ENCODE data around the gene ZNF593OS.

ZNF593OS gene

DNA sequence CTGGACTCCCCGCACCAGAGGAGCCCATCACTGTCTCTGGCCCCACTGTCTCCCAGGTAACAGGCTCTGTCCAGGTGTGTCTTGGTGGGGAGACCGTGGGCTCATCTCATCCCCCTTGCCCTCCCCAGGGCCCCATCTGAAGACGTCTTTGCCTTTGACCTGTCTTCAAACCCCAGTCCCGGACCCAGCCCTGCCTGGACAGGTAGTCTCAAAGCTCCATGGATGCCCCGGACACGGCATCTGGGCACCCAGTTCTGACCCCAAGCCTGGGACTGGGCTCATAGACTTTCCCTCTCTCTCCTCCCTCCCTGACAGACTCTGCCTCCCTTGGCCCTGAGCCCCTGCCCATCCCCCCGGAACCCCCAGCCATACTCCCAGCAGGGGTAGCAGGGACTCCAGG is 12.5 kb upstream of the ZNF593OS start:
- no peak for DNase-seq (ENCODE audit: low spot score)

DNA sequence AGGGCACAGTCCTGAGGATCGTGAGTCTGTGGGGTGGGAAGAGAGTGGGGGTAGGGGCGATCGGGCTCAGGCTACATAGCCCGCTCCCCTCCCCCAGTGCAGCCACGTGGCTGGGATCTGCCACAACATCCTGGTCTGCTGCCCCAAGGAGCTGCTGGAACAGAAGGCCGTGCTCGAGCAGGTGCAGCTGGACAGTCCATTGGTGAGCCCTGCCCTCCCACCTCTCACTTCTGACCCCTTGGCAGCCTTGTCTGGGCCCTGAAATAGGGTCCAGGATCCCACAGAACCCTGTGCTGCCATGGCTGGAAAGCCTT is 10.7 kb upstream of the ZNF593OS start:
- DNase-seq (ENCODE audit: low spot score): no peak

DNA sequence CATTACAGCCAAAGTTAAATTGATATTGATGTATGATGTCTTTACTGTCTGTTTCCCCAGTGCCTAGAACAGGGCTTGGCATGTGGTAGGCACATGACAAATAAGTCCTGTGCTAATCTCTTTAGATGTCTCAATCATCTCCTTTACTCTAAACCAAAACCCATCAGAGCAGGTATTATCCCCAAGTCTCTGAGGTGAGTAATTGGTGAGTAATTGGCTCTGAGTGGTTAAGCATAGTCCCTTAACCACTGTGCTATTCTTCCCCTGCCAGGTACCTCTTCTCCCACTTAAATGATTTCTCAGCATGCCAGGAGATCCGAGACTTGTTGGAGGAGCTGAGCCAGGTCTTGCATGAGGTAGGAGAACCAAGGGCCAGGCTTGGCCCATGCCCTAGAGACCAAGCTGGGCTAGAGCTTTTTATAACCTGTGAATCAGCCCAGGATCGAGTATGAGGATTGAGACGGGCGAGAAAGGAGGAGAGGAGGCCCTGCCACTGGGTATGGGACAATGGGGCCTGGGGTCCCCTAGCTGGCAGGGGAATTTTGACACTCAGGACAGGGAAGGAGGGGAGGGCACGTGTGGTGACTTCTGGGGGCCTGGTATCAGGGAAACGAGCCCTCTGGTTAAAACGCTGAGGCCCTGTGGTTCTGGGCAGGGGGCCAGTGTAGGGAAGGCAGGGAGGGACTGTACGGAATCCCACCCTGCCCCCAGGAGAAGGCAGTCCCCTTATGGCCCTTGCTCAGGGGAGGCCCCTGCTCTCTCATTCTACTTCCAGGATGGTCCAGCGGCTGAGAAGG is 10.2 kb upstream of the ZNF593OS start:
- peak; percentile 90 for DNase-seq (ENCODE audit: low spot score)

DNA sequence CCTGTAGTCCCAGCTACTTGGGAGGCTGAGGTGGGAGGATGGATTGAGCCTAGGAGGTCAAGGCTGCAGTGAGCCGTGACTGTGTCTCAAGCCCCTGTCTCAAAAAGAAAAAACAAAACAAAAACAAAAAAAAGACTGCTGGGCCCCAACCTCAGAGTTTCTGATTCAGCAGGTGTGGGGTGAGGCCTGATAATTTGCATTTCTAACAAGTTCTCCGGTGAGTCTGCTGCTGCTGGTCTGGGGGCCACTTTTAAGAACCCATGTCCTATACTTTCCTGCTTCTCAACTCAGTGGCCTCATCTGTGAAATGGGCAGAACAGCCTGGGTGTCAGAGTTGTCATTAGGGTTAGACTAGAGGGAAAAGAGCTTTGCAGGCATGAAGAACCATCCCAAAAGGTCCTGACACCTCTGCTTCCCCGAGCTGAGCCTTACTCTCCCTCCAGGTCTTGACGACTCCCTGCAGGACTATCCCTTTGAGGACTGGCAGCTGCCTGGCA is 8.4 kb upstream of the ZNF593OS start:
- DNase-seq (ENCODE audit: low spot score): no peak

DNA sequence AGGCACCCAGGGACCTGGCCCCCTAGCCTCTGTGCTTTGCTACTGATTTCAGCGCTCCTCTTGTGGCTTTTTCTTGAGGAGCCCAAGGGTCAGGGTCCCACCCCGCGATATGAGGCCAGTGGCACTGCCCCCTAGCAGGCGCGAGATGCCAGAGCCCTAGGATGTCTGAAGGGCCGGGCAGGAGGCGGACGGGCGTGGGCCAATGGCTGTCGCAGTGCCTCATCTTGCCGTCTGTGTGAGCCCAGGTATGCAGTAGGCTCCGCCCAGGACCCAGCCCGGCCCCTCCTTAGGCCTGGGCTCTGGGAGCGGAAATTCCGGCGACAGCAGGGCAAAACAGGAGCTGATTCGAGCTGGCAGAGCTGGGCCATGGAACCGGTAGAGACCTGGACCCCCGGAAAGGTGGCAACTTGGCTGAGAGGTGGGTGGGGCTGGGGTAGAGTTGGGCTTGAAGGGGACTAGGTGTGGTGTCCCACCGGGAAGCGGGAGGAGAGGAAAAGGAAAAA is 5.6 kb upstream of the ZNF593OS start, which contains the start of gene CNKSR1:
Gene CNKSR1, plus strand, starts transcription at position 310 of the 503 bp plus-strand sequence. Its CDS starts 57 bp downstream, at position 367.
- DNase-seq (ENCODE audit: low spot score): peak; percentile 70

DNA sequence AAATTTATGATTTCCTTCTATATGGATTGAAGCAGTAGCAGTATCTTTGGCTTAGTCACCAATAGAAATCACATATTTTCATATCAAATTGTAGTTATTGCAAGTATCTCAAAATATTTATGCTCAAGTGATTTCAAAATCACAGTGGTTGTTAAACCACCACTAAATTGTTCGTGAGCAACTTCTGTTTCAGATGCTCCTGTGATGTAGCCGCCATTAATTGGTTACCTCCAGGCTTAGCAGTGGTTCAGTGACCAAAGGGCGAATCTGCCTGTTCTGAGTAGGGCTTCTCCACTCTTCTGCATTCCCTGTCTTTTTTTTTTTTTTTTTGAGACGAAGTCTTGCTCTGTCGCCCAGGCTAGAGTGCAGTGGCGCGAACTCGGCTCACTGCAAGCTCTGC is 3.7 kb upstream of the ZNF593OS start:
- no peak for DNase-seq (ENCODE audit: low spot score)

DNA sequence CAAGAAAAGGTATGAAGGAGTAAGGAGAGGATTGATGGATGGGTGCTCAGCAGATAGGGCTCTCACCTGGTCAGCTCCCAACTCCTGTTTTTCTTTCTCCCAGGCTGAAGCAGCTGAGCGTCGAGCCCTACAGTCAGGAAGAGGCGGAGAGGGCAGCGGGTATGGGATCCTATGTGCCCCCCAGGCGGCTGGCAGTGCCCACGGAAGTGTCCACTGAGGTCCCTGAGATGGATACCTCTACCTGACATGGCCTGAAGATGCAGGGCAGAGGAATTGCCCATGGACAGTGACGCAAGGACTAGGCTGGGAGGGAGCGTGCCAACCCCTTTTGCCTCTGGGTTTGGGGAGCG is 1.2 kb downstream of the ZNF593OS start:
- DNase-seq (ENCODE audit: low spot score): peak; percentile 14

DNA sequence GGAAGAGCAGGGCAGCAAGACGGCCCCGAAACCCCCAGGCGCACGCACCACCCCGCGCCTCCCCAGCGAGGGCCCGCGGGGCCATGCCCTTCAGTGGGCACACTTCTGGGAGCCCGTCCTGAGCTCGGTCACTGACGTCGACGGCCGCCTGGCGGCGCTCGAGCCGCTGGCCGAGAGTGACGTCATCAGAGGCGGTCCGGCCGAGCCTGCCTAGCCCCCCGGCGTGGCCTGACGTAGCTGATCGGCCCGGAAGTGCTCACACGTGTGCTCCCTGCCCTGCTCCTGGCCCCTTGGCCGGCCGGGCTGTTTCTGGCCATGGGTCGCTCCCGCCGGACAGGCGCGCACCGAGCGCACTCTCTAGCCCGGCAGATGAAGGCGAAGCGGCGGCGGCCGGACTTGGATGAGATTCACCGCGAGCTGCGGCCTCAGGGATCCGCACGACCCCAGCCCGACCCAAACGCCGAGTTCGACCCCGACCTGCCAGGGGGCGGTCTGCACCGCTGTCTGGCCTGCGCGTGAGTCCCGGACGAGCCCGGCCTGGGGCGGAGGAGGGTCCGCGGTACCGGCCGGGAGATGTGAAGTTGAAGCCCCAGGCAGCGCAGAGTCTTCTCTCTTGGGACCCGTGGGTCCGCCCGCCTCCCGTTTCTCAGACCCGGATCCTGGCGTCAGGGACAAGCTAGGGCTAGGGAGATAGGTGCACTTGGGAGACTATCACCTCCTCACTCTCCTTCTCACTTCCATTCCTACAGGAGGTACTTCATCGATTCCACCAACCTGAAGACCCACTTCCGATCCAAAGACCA is 1.8 kb downstream of the ZNF593OS start, which contains the start of gene ZNF593:
Gene ZNF593, plus strand, starts transcription at position 240 of the 803 bp plus-strand sequence. Its CDS starts 76 bp downstream, at position 316.
- peak; percentile 92 for DNase-seq (ENCODE audit: low spot score)

DNA sequence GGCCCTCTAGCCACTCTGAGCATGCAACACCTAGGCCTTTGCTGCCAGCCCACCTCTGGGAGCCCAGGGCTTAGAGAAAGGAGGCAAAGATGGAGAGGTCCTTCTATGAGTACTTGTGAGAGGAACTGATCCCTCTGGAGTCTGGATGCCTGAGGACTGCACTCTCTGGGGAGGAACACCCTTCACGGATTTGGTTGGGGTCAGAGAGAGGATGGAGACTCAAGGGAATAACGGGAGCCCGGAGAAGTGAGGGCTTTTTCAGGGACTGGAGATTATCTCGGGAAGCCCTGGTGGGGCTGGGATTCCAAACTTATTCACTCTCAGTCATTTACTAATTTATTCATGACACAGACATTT is 2.5 kb downstream of the ZNF593OS start:
- DNase-seq (ENCODE audit: low spot score): no peak

DNA sequence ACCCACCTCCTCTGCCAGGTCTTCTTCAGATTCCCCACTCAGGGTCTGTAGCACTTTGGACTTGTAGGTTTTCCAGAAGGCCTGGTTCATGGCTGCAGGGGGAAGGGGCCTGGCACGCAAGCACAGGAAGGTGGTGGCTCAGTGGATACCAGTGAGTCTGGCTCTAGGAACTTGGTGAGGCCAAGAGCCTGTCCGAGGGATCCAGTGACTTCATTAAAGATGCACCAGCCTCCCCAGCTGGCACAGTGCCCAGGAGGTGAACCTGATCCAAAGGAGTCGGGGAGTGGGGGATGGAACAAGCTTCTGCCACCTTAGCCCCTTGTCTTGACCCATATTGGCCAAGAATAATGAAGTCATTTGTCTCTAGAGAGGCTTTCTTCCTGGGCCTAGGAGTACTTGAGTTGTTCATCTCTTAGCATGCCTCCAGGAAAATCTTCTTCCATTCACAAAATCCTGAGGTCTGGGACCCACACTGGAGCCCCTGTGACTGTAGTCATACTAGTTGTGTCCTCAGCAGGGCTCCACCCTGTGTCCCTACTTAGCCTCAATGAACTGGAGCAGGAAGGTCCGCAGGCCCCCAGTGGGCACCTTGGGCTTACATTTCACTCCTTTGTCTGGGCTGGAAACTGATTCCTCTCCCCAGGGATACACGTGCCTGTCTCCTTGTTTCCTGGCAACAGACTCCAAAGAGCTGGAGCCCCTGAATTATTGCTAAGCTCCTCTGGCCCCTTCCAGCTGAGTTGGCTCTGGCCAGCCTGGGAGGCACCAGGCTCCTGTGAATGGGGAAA is 3.0 kb downstream of the ZNF593OS start, which contains the start of gene C1orf232:
Gene C1orf232, minus strand, starts transcription at position 554 of the 788 bp plus-strand sequence. Its CDS starts 464 bp downstream, at position 90.
- DNase-seq (ENCODE audit: low spot score): peak; percentile 36

DNA sequence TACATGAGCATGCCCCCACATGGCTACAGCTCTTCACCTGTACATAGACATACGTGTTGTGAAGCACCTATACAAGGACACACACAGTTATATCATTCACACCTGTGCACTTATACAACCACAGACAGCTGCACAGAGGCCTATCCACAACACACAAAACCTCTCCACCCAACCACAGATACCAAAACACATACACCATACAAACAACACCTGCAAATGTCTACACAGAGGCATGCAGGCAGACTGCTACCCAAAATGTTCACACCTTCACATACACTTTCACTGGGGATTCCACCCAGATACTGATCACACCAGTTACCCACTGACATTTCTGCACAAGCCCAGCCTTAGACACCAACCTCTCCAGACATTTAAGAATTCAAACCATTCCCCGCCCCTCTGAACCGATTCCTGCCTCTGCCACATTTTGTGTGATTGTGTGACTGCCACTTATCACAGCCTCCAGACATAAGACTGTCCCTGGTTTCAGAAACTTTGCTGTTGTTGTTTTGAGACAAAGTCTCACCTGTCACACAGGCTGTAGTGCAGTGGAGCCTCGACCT is 4.8 kb downstream of the ZNF593OS start:
- DNase-seq (ENCODE audit: low spot score): no peak

DNA sequence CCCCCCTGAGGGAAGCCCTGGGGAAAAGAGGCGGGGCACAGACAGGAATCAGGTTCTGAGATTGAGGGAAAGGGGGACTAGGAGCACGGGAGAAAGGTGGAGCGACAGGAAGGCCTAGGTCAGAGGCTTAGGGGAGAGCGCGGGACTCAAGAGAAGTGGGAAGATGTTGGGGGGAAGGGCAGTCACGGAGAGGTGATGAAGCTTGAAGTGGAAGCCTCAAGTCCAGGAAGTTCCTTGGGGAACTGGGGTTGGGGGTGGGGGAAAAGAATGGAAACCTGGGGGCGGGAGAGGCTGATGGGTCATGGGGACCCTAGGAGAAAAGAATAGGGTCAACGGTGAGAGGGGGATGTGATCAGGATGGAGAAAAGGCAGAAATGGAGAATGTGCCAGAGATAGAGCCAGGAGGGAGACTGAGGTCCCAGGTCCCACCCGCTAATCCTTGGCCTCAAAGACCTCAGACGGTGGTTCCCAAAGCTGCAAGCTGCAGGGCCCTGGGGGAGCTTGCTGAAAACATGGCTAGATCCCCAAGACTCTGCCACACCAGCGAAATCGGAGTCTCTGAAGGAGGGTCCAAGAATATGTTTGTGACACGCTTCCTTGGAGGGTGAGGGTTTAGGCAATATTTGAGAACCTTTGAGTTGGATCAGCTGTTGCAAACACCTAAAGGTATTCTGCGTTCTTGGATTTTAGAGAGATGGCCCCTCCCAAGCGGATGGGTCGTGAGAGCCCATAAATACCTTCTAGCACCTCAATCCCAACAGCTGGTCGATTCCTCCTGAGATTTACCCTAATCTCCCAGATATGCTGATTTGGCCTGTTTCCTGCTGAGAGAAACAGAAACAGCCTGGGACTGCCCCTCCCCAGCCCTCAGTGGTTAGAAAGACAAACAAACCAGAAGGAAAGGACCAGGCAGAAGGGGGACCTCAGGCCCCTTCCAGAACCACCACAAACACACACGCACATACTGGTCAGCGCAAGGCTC is 6.5 kb downstream of the ZNF593OS start:
- no peak for DNase-seq (ENCODE audit: low spot score)

DNA sequence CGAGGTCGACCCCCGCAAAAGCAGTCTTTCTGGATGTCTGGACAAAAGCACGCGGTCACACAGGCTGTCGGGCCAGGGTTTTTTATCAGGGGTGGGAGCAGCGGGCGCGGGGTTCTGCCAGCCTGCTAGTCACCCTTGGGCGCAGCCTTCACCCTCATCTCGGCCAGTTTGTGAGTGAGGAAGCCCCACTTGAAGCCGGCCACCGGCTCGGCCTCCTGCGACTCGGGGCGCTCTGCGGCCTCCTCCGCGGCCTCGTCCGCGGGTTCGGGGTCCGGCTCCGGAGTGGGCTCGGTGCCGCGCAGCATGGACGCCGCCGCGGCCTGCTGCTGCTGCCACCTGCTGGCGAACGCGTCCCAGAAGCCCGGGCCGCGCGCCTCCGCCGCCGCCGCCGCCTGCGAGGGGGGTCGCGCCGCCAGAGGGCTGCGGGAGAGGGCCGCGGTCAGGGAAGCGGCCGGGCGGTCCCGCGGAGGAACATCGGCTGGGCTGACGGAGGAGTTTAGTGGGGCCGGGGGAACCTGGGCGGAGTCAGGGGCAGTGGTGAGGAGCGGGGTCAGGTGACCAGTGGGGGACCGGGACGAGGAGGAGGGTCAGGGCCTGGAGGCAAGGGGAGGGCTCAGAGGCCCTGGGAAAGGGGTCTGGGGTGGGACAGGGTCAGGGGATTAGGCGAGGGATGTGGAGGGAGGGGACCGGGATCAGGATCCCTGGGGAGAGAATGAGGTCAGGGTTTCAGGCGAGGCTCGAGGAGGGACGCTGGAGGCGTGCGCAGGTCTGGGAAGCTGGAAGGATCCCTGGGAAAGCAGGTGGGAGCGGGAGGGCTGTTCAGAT is 7.4 kb downstream of the ZNF593OS start:
- peak; percentile 36 for DNase-seq (ENCODE audit: low spot score)

DNA sequence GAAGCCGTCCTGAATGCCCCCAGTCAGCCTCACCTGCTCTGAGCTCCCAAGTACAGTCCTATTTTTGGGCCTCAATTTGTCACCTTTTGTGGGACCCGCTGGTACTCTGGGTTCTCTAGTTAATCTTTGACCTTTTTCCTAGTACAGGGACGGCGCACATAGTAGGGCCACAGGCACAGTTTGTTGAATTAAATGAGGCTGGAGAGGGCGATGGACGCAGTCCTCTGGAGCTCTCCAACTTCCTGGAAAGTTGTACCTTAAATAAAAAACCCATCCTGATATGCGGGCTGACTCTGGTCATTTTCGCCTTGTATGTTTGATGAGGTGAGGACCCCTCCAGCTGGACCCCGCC is 8.0 kb downstream of the ZNF593OS start:
- DNase-seq (ENCODE audit: low spot score): no peak

DNA sequence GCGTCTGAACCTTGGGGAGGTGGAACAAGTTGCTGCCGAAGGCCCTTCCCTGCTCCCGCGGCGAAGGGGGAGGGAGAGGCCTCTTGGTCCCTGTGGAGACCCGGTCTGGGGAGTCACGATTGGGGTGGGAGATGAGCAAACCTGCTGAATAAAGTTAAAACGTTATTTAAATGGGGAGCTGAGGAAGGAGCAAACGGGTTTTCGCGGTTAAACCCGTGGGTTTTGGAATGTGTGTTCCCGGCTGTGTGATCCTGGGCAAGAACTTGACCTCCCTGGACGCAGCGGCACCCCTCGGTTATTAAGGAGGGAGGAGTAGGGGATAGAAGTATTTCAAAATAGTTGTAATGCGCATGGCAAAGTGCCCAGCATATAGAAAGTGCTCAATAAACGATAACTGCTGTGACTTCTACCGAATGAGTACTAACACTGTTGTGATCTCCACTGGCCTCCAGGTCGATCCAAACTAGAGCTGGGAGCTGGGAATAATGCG is 9.4 kb downstream of the ZNF593OS start:
- DNase-seq (ENCODE audit: low spot score): no peak

DNA sequence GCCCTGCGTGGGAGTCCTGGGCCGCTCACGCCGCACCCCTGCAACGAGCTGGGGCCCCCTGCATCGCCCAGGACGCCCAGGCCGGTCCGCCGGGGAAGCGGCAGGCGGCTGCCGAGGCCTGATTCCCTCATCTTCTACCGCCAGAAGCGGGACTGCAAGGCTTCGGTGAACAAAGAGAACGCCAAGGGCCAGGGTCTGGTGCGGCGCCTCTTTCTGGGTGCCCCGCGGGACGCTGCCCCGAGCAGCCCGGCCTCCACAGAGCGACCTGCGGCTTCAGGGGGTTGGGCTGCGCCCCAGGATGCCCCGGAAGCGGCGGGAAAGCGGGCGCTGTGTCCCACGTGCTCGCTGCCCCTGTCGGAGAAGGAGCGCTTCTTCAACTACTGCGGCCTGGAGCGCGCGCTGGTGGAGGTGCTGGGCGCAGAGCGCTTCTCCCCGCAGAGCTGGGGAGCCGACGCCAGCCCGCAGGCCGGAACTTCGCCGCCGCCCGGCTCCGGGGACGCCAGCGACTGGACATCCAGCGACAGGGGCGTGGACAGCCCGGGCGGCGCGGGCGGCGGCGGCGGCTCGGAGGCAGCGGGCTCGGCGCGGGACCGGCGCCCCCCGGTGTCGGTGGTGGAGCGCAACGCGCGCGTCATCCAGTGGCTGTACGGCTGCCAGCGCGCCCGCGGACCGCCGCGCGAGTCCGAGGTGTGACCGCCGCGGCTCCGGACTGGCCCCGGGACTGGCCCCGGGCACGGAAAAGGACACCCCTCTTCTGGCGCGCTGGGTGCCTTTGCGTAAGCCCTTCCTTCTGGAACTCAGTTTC is 10.0 kb downstream of the ZNF593OS start:
- DNase-seq (ENCODE audit: low spot score): peak; percentile 49

DNA sequence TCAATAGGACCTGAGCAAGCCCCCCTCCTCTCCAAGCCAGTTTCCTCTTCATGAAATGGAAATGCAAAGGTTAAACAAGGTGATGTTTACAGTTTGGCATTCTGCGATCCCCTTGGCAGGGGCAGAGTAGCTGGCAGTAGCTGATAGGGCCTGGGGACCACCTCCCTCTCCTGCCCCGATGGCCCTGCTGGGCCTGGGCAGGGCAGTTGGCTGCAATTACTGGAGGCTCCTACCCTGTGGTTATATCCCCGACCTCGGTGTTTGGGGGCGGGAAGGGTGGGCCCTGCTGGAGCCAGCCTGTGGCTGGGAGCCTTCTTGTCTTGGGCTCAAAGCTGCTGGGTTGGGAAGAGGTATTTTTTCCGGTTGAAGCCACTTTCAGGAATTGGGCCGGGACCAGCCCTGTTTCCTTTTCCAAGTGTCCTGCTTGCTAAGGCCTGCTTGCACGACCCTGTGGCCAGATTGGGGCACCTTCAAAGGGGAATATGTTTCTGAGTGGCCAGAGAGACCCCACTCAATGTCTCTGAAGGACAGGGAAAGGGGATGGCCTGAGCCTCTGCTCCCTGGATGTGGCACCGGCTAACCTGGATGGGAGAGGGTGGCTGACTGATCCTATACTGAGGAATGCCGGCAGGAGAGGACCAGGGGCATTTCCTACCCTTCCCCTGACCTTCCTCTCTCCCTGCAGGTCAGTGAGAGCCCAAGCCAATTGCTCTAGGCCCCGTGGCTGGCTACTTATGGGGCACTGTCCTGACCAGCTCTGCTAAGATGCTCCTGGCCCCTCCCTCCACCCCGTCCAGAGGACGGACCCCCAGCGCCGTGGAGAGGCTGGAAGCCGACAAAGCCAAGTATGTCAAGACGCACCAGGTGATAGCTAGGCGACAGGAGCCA is 10.9 kb downstream of the ZNF593OS start:
- DNase-seq (ENCODE audit: low spot score): no peak

DNA sequence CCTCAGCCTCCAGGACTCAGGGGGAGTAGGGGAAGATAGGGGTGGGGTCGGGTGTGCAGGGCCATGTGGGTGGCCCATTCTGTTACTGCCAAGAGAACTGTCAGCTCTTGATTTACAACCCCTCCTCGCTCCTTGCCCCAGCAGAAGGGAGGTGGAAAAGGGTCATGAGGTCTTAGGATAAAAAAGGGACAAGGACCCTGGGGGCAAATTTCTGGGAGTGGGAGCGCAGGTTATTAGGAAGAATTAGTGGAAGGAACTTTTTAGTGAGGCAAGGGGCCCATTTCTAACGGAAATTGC is 11.9 kb downstream of the ZNF593OS start:
- no peak for DNase-seq (ENCODE audit: low spot score)
